Skeletal muscle tissue (tissue), 4 donors: Measurements from ENCODE around the gene LONRF3. TPM values are rescaled to one million over a fixed set of nuclear protein-coding genes. Genes with fewer than 3 reads are reported as not detected.
"Not testable (repeated sequence)": the region's sequence is repeated elsewhere in the genome, so short reads cannot be mapped to it uniquely, and the experiment has no call there.

Experiments used
- H3K27ac ChIP-seq: one replicate; pipeline ENCODE4 v1.7.0; 2013; ENCODE audit warnings: mild to moderate bottlenecking, low read depth, low read length, inconsistent platforms
- H3K27me3 ChIP-seq, 3 donors: one replicate each; pipeline ENCODE4 v1.7.0; 2013; ENCODE audit warnings: low read length in 3 of 3; ENCODE audit not compliant: control insufficient read depth in 3 of 3, insufficient read depth in 3 of 3
- H3K36me3 ChIP-seq, 3 donors: one replicate each; pipeline ENCODE4 v1.7.0; 2013; ENCODE audit warnings: low read length in 3 of 3; ENCODE audit not compliant: control insufficient read depth in 3 of 3, insufficient read depth in 3 of 3
- H3K4me1 ChIP-seq, 3 donors: one replicate each; pipeline ENCODE4 v1.7.0; 2013; ENCODE audit warnings: low read length in 3 of 3, mild to moderate bottlenecking in 3 of 3; ENCODE audit not compliant: control insufficient read depth in 3 of 3, insufficient read depth in 3 of 3
- H3K4me3 ChIP-seq, 3 donors: one replicate each; pipeline ENCODE4 v1.7.0; 2013; ENCODE audit warnings: low read length in 3 of 3
- H3K9ac ChIP-seq, 3 donors: one replicate each; pipeline ENCODE4 v1.7.0; 2013; ENCODE audit warnings: low read length in 3 of 3, mild to moderate bottlenecking in 3 of 3, moderate library complexity in 2 of 3, low read depth in 1 of 3
- H3K9me3 ChIP-seq, 3 donors: one replicate each; pipeline ENCODE4 v1.7.0; 2013; ENCODE audit warnings: low read length in 3 of 3; ENCODE audit not compliant: control insufficient read depth in 3 of 3
- total RNA-seq: library from RNA; depleted of rRNA; stranded (reverse); fragments of >200 nt; gene quantifications from one replicate; pipeline ENCODE4 v1.2.3, GENCODE V29; 2014
- donor health status: Osteomylitis.

The LONRF3 gene
- total RNA-seq, 1 donor from 2014 or later = 3.7 TPM

- no peak overlapping the region for H3K27ac ChIP-seq
- H3K9me3 ChIP-seq = no peaks in the 10 kb centered on the region
- H3K9ac ChIP-seq = no peak overlapping the region
- H3K4me1 ChIP-seq = peaks cover 0 to 4% (median 3%) of the 10 kb centered on the region in 3 donors
- peaks cover 2 to 10% (median 8%) of the 10 kb centered on the region in 3 donors for H3K36me3 ChIP-seq
- H3K4me3 ChIP-seq = no peak overlapping the region
- peaks cover 0 to 3% (median 0%) of the 10 kb centered on the region in 3 donors for H3K27me3 ChIP-seq
Observed at GRCh38 chrX:118980761-118981160, 6.3 kb downstream of the LONRF3 start.

DNA sequence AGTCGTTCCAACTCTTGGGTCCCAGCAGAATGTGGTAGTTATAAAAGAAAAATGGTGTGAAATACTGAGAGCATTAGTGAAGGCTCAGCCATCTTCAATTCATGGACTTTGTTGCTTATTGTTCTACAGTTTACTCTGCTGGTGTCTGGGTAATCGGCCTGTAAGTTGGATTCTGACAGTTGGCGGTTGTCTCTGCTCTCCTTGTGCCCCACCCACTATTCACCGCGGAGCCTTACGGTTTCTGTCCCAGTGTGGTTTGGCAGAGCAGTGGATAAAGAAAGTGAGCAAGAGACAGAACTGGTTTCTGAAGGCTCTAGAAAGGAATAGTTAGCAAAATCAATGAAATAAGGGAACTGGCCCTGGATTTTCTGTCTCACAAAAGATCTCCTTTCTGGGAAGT, 9.1 kb downstream of the LONRF3 start:
- Histone ChIP-seq H3K4me3 (no peak overlapping the region), H3K4me1 (no peaks in the 10 kb centered on the region), H3K27me3 (peaks cover 0 to 3% (median 0%) of the 10 kb centered on the region in 3 donors), H3K9me3 (no peaks in the 10 kb centered on the region), H3K36me3 (peaks cover 5 to 12% (median 8%) of the 10 kb centered on the region in 3 donors), H3K27ac (no peak overlapping the region), H3K9ac (no peak overlapping the region)

GRCh38 chrX:118988911-118989310, 14.5 kb downstream of the LONRF3 start:
- Histone ChIP-seq H3K4me3 (no peak overlapping the region), H3K36me3 (peaks cover 3 to 16% (median 9%) of the 10 kb centered on the region in 3 donors), H3K27ac (no peak overlapping the region), H3K9me3 (no peaks in the 10 kb centered on the region), H3K9ac (no peak overlapping the region), H3K4me1 (peaks cover 0 to 18% (median 12%) of the 10 kb centered on the region in 3 donors), H3K27me3 (no peaks in the 10 kb centered on the region)

- Histone ChIP-seq H3K27me3 (no peaks in the 10 kb centered on the region), H3K9ac (no peak overlapping the region), H3K27ac (no peak overlapping the region), H3K4me1 (peaks cover 0 to 18% (median 12%) of the 10 kb centered on the region in 3 donors), H3K36me3 (peaks cover 0 to 13% (median 9%) of the 10 kb centered on the region in 3 donors), H3K9me3 (no peaks in the 10 kb centered on the region), H3K4me3 (no peak overlapping the region)
Observed at GRCh38 chrX:118989886-118990285, 15.5 kb downstream of the LONRF3 start.

DNA sequence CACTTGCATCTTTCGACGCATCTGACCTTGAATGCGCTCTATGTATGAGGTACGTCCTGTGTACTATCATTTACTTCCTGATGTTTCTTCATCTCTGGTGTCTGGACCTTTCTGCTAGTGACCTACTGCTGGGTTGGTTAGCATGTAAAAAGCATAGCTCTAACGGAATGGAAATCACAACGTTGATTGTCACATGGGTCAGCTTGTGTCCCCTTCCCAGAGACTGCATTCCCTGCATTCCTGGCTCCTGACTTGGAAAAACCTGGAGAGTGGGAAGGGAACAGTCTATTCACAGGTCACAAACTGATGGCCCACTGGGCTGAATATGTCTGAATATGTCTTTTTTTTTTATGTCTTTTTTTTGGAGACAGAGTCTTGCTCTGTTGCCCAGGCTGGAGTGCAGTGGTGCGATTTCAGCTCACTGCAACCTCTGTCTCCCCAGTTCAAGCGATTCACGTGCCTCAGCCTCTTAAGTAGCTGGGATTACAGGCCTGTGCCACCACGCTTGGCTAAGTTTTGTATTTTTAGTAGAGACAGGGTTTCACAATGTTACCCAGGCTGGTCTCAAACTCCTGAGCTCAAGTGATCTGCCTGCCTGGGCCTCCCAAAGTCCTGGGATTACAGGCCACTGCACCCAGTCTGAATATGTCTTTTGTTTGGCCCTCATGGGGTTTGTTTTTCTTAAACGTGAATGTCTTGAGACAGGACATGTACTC, 16.3 kb downstream of the LONRF3 start:
- Histone ChIP-seq H3K36me3 (peaks cover 0 to 10% (median 7%) of the 10 kb centered on the region in 3 donors), H3K9ac (no peak overlapping the region)

GRCh38 chrX:118992441-118993121, 18.2 kb downstream of the LONRF3 start:
- not testable (repeated sequence) for H3K36me3 ChIP-seq, H3K9ac ChIP-seq, H3K4me3 ChIP-seq, H3K27ac ChIP-seq, H3K9me3 ChIP-seq, H3K27me3 ChIP-seq
- peaks cover 0 to 18% (median 12%) of the 10 kb centered on the region in 3 donors for H3K4me1 ChIP-seq

More for the DNA sequence above, 16.3 kb downstream of the LONRF3 start:
- H3K4me1 ChIP-seq = peaks cover 0 to 18% (median 12%) of the 10 kb centered on the region in 3 donors
- no peaks in the 10 kb centered on the region for H3K9me3 ChIP-seq
- H3K4me3 ChIP-seq = no peak overlapping the region
- H3K27ac ChIP-seq = no peak overlapping the region
- H3K27me3 ChIP-seq = no peaks in the 10 kb centered on the region

- H3K9ac ChIP-seq = no peak overlapping the region
- H3K36me3 ChIP-seq = peaks cover 0 to 2% (median 0%) of the 10 kb centered on the region in 3 donors
- H3K4me1 ChIP-seq = peaks cover 0 to 6% (median 2%) of the 10 kb centered on the region in 3 donors
- H3K27me3 ChIP-seq = no peaks in the 10 kb centered on the region
- no peak overlapping the region for H3K27ac ChIP-seq
- no peaks in the 10 kb centered on the region for H3K9me3 ChIP-seq
- no peak overlapping the region for H3K4me3 ChIP-seq
Observed at GRCh38 chrX:119003462-119003861, 29.0 kb downstream of the LONRF3 start.

GRCh38 chrX:119004920-119005524, 30.6 kb downstream of the LONRF3 start:
- Histone ChIP-seq H3K27me3 (no peaks in the 10 kb centered on the region), H3K9me3 (no peaks in the 10 kb centered on the region), H3K4me1 (peaks cover 0 to 6% (median 2%) of the 10 kb centered on the region in 3 donors), H3K27ac (no peak overlapping the region), H3K4me3 (no peak overlapping the region), H3K36me3 (peaks cover 4 to 8% (median 6%) of the 10 kb centered on the region in 3 donors), H3K9ac (no peak overlapping the region)

- peaks cover 6 to 18% (median 16%) of the 10 kb centered on the region in 3 donors for H3K36me3 ChIP-seq
- no peak overlapping the region for H3K9ac ChIP-seq
- no peaks in the 10 kb centered on the region for H3K4me1 ChIP-seq
- no peak overlapping the region for H3K27ac ChIP-seq
- no peaks in the 10 kb centered on the region for H3K9me3 ChIP-seq
- H3K4me3 ChIP-seq = no peak overlapping the region
- no peaks in the 10 kb centered on the region for H3K27me3 ChIP-seq
Observed at GRCh38 chrX:119007189-119007770, 32.9 kb downstream of the LONRF3 start.
